SHP77 (cell line): ENCODE measurements around the gene NR1H4.
A peak's percentile ranks its signal among the peaks of the same experiment; 100 is the strongest.
"Not testable (repeated sequence)": the region's sequence is repeated elsewhere in the genome, so short reads cannot be mapped to it uniquely, and the experiment has no call there.

Experiments
- DNase-seq, 2 experiments: peaks; one replicate each; lab custom pipeline; 2025; lab: John Stamatoyannopoulos, UW

The NR1H4 gene

DNA sequence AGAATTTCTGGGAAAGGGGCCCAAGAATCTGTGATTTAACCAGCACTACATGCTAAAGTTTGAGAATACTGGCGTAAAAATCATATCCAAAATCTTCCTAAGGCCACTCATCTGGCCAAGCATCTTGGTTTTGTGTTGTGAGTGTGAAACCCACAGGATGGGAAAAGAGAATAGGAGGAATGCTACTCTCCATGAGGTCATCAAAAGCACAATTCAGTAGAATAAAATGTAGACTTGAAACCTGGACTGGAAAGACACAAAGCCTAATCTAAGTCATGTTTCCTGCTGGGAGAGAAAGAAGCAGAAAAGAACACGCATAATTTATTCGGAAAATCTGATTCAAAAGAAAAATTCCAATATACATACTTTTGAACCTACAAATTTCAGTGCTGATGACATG, 42.3 kb downstream of the NR1H4 start:
- DNase-seq = no peak

DNA sequence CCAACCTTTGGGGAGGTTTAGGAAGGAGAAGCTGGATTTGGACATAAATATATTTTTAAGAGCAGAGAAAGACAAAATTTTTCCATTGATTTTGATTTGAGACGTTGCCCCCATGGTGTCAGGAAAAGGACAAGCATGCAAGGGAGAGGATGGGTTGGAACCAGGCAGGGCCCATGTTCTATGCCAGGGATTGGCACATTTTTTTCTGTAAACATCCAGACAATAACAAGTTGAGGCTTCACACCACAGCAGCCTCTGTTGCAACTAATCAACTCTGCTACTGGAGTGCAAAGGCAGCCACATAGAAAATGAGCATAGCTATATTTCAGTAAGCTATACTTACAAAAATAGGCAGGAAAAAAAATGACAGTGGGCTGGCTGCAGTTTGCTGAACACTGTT, 44.7 kb downstream of the NR1H4 start:
- DNase-seq = no peak

DNA sequence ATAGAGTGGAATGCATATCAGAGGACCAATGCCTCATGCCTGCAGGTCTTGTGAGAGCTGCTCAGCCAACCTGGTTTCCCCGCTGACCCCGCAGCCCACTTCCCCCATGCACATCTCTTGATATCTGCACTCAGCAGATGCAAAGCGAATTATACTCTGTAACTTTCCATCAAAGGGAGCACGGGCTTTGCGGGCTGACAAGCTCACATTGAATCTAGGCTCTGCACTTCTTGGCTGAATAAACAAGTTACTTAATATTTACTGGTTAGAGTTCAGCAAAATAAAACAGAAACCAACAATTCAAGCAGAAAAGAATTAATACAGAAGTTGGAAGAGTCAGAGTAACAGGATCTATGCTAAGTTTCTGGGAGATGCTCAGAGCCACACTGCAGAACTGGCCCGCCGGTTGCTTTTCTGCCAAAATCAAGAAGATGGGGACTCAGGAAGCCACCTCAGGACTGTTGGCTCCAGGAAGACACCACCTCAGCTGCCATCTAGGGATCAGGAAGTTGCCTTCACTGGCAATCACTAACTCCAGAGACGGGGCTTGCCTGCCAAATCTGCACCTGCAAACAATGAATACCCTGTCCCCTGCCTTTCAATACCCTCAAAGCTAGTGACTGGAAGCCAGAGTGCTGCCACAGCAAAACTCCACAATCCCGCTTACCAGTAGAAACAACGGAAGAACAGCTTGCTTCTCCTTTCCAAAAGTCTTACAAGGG, 46.5 kb downstream of the NR1H4 start:
- DNase-seq = no peak

DNA sequence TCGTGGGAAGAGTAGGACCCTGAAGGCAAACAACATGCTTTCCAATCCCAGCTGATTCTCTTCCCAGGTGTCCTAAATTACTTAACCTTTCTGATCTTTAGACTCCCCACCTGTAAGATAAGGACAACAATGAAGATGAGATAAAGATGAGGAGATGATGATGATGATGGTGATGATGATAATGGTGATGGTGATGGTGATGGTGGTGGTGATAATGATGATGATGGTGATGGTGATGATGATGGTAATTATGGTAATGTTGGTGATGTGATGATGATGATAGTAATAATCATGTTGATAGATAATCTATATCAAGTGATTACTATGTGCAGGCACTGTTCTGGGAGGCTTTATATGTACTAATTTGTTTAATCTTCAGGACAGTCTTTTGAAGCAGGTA, 48.3 kb downstream of the NR1H4 start:
- no peak for DNase-seq

DNA sequence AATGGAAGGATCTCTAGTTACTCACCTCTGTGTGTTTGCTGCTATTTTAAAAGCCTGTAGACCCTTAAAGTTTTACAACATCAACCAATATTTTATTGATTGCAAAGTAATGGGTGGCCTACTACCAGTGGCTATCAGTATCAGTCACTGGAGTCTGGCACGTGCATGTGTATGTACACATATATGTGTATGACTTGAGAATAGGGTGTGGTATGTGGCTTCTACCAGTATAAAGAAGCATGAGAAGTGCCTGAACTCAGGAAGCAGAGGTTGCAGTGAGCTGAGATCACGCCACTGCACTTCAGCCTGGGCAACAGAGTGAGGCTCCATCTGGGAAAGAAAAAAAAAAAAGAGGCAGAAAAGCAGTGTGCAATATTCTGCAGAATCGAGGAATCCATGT, 54.4 kb downstream of the NR1H4 start:
- no peak for DNase-seq

DNA sequence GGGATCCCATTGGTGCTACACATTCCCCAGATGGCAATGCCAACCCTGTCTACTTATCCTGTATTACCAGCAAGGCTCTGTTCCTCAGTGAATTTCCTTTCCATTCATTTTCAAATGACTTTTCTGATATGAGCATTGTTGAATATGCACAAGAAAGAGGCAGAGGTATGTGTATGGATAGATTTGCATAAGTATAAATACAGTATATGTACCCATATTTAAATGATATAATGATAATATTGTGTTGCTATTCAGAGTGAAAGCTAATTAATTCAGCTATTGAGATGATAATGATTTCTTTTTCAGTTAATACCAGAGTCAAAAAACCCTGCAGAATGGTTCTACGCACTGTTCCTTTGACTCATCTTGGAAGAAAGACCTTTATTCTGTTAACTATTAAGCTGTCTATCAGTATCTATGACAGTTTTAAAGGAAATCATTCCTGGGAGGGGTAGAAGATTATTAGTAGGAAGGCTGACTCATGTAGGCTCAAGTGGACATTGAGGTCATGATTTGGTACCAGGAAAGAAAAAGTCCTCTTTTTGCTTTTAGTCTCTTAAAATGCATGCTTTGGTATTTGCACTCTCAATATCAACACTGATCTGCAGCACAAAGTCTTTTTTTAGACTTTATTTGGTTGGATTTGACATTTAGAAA, 54.9 kb downstream of the NR1H4 start:
- DNase-seq = no peak

DNA sequence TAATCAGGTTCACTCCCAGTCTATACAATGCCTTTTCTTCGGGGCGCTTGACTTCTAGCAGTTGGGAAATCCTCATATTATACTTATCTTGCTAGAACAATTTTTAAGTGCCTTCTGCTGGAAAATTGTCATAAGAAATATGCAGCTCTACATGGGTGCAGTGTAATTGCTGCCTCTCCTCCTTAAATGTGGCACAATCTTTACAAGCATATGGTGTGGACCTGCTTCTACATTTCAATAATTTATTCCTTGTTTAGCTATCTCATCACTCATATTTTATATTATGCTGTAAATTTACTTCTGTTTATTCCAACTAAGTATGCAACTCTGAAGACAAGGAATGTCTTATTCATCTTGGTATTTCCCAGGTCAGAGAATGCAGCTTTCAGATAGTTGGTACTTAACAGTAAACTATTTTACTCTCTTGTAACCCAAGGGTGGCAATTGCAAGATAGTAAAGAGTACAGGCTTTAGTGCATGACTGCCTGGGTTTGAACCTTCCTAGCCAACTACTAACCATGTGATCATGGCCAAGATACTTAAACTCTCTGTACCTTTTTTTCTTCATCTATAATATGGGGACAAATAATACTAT, 56.2 kb downstream of the NR1H4 start:
- DNase-seq = no peak

DNA sequence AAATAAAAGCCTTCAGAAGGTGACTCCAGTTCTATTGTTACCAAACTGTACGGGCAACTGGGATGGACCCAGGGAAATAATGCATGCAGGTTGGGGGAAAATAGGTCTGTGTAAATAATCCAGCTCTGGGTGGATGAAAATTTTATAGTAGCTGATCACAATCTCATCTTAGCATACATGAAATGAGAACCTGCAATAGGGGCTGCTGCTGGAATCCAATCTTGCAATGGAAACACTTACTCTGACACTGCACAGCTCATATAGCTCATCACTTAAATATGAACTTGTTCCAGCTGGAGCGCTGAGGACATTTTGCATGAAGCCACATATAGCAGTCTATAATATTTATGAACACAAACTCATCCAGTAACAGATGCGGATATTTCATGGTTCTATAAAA, 59.7 kb downstream of the NR1H4 start:
- no peak for DNase-seq

DNA sequence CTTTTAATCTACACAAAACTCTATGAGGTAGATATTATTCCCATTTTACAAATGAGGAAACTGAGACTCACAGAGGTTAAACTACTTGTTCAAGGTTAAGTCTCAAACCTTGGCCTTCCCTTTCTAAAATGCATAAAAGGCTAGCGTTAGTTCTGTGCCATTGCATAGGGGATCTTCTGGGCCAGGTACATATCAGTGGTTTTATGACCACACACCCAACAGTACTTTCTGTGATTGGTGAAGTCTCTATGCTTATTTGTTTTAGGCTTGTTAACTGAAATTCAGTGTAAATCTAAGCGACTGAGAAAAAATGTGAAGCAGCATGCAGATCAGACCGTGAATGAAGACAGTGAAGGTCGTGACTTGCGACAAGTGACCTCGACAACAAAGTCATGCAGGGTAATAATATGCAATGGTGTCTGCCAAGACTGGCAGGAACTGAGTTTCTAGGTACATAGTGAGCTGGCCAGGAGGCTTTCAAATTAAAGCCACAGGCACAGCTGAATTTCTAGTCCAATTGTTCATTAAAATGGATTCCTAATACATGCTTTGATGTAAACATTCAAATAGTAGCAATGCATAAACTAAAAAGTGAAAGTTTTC, 61.1 kb downstream of the NR1H4 start:
- no peak for DNase-seq

DNA sequence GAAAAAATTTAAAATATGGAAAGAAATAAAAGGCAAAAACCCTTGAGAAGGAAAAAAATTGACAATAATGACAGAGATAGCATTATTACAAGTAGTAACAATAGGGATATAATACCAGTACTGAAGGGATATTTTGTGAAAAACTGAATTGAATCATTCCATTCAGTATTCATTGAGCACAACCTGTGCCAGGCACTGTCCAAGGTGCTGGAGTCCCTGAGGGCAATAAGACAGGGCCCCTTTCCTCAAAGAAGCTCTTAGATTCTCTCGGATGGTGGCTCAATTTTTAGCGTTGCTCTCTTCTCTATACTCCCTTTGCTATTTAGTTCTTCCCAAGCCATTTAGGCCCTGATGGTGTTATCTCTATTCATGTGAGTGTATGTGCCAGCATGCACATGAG, 65.5 kb downstream of the NR1H4 start:
- DNase-seq = no peak

DNA sequence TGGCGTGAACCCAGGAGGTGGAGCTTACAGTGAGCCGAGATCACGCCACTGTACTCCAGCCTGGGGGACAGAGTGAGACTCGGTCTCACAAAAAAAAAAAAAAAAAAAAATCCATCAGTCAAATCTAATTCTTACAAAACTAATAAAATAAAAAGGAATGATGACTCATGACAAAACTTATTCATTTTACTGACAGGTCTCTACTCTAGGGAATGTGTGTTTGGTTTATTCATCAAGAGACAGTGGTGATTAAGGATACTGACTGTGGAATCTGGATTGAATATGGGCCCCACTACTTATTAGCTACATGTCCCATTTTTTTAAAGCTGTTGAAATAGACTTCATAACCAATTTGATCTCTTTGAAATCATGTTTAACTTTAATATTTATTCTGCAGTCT, 70.5 kb downstream of the NR1H4 start:
- no peak for DNase-seq

DNA sequence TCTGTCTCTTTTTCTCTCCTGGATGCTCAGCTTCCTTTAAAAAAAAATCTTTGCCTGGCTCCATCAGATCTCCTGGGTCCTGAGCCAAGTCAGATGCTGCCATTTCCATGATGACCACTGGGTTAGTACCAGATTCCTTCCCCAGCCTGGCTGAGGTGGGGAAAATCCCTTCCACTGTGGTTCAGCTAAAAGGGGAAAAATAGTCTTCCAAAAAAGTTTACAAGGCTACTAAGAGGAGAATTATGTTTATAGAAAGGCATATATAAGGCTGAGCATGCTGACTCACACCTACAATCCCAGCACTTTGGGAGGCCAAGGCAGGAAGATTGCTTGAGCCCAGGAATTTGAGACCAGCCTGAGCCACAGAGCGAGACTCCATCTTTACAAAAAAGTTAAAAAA, 71.4 kb downstream of the NR1H4 start:
- DNase-seq = no peak

DNA sequence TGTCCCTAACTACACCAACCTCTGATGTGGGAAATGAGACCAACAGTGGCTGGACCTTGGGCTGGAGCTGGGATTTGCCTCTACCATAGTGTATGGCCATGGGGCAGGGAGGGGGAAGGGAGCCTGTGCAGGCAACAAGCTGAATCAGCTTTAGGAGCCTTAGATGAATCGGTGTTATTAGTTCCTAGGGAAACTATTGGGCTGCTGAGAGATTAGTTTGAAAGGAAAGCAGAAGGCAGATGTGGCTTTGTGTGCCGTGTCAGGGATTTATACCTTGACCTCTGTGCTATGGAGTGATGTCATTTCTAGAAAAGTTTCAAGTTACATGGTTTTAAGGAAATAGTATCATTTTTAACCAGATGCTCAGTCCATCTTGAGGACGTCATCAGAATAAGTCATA, 80.3 kb downstream of the NR1H4 start:
- no peak for DNase-seq

DNA sequence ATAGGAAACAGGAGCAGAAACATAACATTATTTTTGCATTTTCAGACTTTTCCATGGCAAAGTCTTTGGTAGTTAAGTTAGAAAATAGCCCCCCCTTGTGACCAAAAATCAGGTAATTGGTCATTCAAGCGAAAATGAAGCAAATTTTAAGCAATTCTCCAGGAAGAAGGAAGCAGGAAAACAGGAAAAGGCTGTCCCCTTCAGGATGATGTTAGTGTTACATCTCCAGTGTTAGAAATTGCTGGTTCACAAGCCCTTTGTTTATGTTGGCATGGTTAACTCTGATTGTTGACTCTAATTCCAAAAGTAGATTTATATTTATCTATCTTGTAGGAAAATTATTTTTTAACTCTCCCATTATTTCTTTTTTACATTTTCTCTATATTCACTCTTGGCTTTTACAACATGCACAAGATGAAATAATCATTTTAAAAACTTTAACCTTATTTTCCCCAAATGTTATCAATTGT, 81.0 kb downstream of the NR1H4 start:
- peak; percentile 58 to 64 for DNase-seq

DNA sequence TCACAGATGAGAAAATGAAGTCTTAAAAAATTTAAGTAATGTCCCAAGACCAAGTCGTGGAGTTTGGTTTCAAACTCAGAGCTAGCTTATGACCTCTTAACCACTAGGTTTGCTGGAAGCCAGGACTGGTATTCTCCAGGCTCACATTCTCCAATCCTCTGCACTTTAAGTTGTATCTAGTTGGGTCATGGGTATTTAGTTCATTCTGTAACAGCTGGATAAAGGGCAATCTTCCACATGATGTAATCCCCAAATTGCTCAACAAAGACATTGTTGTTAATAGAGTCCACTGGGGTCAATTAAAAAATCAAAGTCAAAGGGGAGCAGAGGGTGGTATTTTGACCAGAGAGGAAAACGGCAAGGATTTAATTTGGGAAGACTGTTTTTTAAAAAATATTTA, 82.1 kb downstream of the NR1H4 start:
- no peak for DNase-seq

DNA sequence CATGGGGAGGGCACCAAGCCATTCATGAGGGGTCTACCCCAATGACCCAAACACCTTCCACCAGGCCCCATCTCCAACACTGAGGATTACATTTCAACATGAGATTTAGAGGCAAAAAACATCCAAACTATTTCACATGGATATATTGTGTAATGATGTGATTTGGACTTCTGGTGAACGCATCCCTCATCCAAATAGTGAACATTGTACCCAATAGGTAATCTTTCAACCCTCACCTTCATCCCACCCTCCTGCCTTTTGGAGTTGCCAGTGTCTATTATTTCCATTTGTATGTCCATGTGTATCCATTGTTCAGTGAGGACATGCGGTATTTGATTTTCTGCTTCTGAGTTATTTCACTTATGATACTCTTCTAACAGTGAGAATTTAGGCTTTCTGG, 83.7 kb downstream of the NR1H4 start:
- no peak for DNase-seq

DNA sequence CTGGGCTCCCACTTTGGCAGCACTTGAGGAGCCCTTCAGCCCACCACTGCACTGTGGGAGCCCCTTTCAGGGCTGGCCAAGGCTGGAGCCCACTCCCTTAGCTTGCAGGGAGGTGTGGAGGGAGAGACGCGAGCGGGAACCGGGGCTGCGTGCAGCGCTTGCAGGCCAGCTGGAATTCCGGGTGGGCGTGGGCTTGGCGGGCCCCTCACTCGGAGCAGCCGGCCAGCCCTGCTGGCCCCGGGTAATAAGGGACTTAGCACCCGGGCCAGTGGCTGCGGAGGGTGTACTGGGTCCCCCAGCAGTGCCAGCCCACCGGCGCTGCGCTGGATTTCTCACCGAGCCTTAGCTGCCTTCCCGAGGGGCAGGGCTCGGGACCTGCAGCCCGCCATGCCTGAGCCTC, 85.6 kb downstream of the NR1H4 start:
- not testable (repeated sequence) for DNase-seq

DNA sequence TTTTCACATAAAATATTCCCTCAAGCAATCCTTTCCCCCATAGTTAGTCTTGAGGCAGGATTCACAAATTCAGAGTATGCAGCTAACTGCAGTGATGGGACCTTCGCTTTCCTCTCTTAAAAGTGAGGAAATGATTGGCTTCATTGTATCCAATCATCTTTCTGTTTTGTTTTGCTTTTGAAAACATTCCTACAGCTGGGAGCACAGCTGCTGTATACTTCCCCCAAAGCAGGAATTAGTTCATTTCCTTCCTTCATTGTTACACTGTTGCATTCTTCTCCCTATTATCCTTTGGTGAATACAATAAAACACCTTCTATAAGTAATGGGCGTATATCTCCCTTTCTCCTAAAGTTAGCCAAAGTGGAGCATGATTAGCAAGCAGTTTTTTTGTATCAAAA, 90.4 kb downstream of the NR1H4 start:
- no peak for DNase-seq

DNA sequence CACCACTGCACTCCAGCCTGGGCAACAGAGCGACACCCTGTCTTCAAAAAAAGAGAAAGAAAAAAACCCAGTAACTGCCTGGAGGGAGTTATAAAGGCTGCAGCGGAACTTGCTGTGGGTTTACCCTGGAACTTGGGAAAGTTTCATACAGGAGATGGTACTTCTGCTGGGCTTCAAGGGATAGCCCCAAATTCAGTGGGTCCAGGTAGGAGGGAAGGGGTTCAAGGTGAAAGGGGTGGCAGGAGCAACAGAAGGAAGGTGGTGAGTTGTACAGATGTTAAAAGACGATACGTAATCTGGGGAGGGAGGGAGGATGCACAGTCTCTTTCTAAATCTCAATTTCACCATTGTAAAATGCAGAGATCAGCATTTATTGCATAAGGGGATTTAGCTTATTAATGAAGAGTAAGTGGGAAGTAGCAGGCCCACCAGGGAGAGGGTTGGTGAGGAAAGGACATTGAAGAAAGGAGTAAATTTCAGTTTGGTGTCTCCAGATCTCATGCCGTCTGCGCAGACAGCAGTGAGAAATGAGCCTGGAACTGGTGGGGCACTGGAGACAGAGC, 91.3 kb downstream of the NR1H4 start:
- no peak for DNase-seq

DNA sequence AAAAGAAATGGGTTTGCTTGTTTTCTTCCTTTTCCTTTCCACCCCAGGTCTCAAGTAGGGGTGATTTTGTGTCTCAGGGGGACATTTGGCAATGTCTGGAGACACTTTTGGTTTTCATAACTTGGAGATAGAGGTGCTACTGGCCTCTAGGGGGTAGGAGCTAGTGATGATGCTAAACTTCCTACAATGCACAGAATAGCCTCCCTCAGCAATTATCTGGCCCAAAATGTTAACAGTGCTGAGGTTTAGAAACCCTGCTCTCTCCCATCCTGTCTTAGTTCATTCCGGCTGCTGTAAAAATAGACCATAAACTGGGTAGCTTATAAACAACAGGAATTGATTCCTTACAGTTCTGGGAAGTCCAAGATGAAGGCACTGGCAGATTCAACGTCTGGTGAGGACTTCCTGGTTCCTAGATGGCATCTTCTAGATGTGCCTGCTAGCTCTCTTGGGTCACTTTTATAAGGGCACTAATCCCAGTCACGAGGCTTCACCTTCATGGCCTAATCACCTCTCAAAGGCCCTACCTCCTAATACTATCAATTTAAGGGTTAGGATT, 92.4 kb downstream of the NR1H4 start:
- no peak for DNase-seq

DNA sequence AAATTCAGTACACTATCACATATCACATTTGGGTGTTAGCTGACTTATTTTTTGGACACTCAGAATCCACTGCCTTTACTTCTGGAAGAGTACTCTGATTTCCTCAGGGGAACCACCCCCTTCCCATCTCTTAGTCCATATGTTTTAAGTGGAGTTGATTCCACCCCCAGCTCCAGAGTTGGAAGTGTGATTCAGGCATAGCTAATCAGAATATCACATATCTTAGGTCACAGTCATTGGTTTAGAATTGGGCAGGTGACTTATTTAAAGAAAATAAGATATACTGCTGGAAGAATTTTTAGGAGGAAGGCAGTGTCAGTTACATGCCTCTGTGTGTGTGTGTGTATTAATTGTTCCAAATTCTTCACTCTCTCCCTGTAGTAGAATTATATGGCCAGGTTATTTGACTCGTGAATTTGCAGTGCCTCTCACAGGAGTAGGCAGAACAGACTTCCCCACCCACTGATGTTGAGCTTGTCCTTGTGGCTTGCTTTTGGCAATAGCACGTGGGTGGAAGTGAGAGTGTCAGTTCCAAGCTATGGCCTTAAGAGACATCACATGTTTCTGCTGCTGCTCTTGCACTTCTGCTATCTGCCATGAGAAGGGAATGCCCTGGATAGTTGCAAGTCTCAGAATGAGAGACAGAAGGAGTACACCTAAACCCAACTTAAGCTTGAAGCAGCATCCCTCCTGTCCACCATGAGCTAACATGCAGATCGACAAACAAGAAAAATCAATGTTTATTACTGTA, 93.4 kb downstream of the NR1H4 start:
- no peak for DNase-seq

DNA sequence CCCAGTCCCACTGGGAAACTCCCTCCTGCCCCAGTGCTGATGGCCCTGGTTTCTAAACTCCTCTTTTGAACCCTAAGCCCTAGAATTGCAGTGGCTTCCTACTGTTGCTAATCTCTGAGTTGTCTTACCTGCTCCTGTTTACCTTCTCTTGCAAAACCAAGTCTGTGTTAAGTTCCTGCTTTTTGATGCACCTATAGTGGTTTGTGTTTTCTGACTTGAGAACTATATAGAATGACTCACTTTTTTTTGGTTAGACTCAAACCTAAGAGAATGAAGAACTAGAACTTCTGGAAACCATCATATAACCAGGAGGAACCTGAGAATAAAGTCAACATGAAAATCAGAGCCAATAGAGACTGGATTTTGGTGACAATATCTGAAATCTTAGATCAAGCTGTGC, 94.3 kb downstream of the NR1H4 start:
- DNase-seq = no peak
